HG03139 (cell line): Measurements from ENCODE around the gene FAM219A.
"Not testable (repeated sequence)": the region's sequence is repeated elsewhere in the genome, so short reads cannot be mapped to it uniquely, and the experiment has no call there.

ENCODE experiments used
- ATAC-seq: cut with Tn5 transposase; IDR thresholded peaks from one replicate; pipeline ENCODE4 v1.9.1; 2021; ENCODE audit not compliant: unreplicated experiment

FAM219A gene

GRCh38 chr9:34363619-34364351, 94.6 kb downstream of the FAM219A start:
- ATAC-seq = no peak

DNA sequence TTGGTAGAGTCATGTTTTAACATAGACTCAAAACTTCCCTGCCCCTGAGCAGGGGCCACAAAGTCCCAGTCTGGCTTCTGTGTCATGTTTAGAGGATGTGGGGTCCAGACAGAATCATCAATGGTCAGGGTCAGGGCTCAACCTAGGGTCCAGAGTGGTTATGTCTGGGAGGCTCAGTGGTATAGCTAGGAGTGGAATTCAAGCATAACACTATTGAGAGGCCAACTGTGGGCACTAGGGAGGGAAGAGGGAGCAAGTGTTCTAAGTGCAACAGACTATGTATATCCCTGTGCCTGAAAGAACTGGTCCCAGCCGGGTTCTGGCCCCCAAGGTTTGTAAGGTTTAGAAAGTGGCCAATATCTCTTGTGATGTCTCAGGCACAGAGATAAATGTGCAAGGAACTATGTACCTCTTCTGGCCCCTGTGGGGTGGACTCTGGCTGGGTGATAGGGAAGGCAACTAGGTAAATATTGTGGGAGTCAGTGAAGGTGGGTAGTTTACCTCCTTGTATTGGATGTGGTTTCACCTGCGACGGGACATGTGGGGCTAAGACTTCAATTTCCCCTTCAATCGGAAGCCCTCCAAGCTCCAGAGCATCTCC, 95.7 kb downstream of the FAM219A start:
- no peak for ATAC-seq

- not testable (repeated sequence) for ATAC-seq
Measured at GRCh38 chr9:34352957-34353356, 105.4 kb downstream of the FAM219A start.

DNA sequence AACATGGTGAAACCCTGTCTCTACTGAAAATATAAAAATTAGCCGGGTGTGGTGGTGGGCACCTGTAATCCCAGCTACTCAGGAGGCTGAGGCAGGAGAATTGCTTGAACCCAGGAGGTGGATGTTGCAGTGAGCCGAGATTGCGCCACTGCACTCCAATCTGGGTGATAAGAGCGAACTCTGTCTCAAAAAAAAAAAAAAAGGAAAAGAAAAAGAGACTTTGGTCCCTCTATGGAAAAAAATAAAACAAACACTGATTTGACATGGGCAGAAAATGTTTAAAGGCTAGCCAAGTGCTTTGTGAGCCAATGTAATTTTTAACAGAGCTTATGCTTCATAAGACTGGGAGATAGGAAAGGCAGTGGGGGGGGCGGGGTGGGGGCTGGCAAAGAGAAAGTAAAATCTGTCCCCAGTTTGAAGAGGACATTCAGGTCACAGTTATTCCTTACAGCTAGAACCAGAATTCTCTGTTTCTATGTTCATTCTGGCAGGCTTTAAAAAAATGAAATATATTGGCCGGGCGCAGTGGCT, 106.2 kb downstream of the FAM219A start:
- ATAC-seq = not testable (repeated sequence)

DNA sequence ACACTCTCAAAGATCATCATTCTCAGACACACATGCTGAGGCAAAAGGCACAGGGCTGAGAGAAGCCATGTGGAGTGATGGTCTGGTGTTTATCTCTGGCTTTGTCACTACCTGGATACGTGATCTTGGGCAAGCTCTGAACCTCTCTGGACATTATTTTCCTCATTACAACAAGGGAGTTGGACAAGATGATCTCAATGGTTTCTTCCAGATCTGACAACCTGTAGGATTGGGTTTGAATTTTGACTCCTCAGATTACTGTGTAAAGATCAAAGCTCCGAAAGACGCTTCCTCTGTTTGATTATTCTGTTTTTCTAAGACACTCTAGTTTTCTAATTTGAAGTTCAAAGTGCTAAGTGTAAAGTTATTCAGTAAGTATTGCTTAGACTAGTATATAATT, 109.0 kb downstream of the FAM219A start:
- no peak for ATAC-seq
